ELF-1 (cell line): ENCODE data around the gene TH.
"Not testable (repeated sequence)": the region's sequence is repeated elsewhere in the genome, so short reads cannot be mapped to it uniquely, and the experiment has no call there.

Experiments used
- DNase-seq: peaks from one replicate; pipeline ENCODE4 v3.0.0-alpha.2; 2016; ENCODE audit warnings: low read depth, low spot score

TH gene

DNA sequence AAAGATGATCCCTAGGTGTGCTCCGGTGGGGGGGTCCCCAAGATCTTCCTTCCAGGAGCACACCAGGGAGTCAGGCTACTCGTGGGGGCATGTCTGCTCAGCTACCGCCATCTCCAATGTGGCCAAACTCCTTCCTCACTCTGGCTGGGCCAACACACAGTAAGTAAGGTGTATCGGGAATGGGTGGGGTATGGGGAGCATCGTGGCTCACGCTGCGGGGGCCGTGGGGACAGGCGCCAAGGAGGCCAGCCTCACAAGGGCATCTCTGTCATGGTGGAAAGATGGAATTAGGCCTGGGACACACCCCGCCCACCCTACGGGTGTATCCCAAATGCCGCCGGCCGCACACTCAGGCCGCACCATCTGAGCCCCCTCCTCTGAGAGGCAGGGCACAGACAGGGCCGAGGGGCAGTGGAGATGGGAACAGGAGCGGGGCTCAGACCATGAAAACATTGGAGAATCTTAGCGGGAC, 40.7 kb downstream of the TH start:
- DNase-seq = no peak

- DNase-seq = no peak
Measured at GRCh38 chr11:2129699-2130366, 41.8 kb downstream of the TH start.

DNA sequence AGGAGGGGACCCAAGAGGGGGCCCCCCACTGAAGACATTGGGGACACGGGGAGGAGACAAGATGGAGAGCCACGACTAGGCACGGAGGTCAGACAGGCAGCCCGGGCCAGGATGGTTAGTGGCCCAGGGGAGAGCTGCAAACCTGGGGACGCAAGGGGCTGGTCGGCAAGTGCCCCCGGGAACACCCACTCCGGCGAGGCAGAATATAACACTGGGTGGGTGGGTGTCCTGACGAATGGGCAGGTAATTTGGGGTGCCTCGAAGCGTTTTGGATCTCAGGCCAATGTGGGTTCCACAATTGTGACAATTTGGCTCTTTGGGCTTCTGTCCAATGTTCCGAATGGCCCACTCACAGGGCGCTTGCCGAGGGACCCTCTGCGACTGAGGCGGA, 42.3 kb downstream of the TH start:
- no peak for DNase-seq

- DNase-seq = no peak
Measured at GRCh38 chr11:2128511-2129307, 42.9 kb downstream of the TH start.

DNA sequence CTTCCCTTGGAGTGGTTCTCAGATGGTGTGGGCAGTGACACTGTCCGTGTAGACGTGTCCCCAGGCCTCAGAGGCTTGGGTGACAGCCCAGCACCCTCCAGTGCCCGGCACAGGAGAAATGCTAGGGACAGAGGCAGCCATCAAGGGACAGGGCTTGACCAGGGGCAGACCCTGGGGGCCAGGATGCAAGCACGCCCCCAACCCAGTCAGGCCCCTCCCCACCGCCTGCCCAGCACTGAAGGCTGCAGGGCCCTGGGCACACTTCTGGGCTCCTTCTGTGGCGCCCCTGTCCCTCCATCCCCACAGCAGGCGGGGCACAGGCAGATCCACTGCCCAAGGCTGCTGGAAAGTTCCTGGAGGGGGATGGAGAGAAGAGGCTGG, 43.5 kb downstream of the TH start:
- peak; percentile 6 for DNase-seq

GRCh38 chr11:2127482-2128129, 44.0 kb downstream of the TH start:
- no peak for DNase-seq

- no peak for DNase-seq
Measured at GRCh38 chr11:2126520-2127085, 45.0 kb downstream of the TH start.

GRCh38 chr11:2124736-2125484, 46.7 kb downstream of the TH start:
- DNase-seq = not testable (repeated sequence)

GRCh38 chr11:2123628-2123960, 48.0 kb downstream of the TH start:
- DNase-seq = no peak

- no peak for DNase-seq
Measured at GRCh38 chr11:2122907-2123627, 48.5 kb downstream of the TH start.

- DNase-seq = peak; percentile 61
Measured at GRCh38 chr11:2122222-2122906, 49.3 kb downstream of the TH start.

DNA sequence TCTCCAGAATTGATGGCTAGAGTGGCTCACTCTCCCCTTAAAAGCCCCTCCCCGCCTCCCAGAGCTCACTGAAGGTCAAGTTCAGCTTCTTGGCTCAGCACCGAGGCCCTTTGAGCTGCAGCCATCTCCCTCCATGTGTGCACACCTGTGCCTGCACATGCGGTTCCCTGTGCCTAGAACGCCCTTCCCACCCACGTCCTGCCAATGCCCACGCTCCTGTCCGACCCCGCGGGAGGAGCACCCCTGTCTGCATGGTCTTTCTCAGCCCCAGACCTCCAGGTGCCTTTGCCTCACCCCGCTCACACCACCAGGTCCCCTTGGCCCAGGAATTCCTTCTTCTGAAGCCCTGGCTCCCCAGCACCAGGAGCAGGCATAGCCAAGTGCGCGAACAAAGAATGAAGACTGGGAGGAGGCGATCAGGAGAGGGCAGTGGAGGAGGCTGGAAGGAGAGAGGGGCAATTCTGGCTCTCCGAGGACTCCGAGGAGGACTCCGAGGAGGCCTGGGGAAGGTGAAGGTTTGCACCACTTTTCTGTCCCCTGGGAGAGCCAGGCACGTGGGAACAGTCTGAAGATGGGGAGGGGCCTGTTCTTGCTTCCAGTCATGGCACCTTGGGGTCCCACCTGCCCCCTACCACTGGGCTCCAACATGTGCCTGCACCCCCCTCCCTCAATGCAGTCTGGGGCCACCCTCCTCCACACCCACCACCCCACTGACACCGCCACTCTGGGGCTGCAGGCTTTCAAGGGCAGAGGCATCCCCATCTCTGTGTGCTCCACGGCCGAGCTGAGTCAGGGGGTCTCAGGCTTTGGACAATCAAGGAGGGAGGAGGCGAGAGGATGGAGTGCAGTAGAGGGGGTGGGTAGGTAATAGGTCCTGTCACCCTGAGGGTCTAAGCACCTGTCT, 50.1 kb downstream of the TH start:
- peak; percentile 8 for DNase-seq

DNA sequence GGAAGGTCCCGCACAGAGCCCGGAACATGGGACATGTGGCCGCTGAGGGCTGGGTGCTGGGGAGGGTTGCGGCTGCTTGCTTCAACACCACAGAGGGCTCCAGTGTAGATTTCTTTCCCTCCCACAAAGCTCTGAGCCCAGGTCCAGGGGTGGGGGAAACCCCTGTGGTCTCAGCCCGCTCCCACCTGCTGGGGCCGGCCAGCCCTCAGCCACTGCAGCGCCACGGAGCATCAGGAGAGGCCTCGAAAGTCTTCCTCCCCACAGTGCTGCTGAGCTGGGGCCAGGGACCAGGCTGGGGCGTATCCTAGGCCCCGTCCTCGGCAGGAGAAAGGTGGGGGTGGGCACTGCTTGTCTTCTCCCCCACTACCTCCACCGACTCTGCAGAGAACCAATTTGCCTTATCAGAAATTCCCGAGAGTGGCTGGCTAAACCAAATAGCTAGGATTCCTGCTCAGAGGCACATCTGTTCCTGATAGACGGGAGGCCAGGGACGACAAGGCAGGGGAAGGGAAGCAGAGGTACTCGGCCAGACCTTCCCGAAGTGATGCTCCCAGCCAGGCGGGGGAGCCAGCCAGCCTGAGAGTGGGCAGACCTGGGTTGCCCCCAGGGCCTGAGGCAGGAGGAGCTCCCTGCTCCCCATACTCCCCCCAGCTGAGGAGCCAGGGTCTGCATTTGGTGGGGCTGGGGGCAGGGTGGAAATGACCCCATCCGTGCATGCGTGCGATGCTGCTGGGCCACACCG, 51.1 kb downstream of the TH start:
- peak; percentile 72 for DNase-seq

GRCh38 chr11:2118677-2119076, 52.9 kb downstream of the TH start:
- DNase-seq = no peak

- DNase-seq = no peak
Measured at GRCh38 chr11:2116680-2117079, 54.9 kb downstream of the TH start.

- DNase-seq = no peak
Measured at GRCh38 chr11:2115308-2115707, 56.3 kb downstream of the TH start.

- no peak for DNase-seq
Measured at GRCh38 chr11:2114430-2115241, 57.0 kb downstream of the TH start.
